Measurements from ENCODE around the gene CDH23. TPM values are rescaled to one million over a fixed set of nuclear protein-coding genes. Genes with fewer than 3 reads are reported as not detected.

Gene CDH23
- total and polyA plus RNA-seq, 9 of the 15 experiments (the other 6 are each of a cell fraction or from before 2014, with no cell fraction given), result 0.18 to 1.2 (median 0.47) TPM

- Histone ChIP-seq H3K27me3 (ENCODE audit: control insufficient read depth in 2 of 2, insufficient read depth in 2 of 2, low read length in 2 of 2) (no peaks in the 10 kb centered on the region), H2AFZ (ENCODE audit: low read depth, low read length) (no peak overlapping the region), H3K27ac (ENCODE audit: extremely low read depth, low read depth, low read length) (no peak overlapping the region), H3K79me2 (ENCODE audit: control insufficient read depth, insufficient read depth, low read length) (peaks cover 100% of the 10 kb centered on the region), H3K9ac (ENCODE audit: insufficient read depth in 1 of 2, low read depth in 2 of 2, low read length in 2 of 2) (no peak overlapping the region), H3K36me3 (ENCODE audit: control insufficient read depth, insufficient read depth, low read length) (peaks cover 35% of the 10 kb centered on the region), H3K4me1 (replicated peaks in 1 of 2; ENCODE audit: control insufficient read depth in 2 of 2, insufficient read depth in 2 of 2, low read length in 2 of 2) (peaks cover 14 to 37% of the 10 kb centered on the region in 2 experiments; a peak in 4 of 5 replicates), H3K9me1 (ENCODE audit: control insufficient read depth, insufficient read depth, low read length) (peaks cover 5% of the 10 kb centered on the region), H3K4me2 (ENCODE audit: insufficient read depth, low read length) (no peak overlapping the region), H4K20me1 (replicated peaks; ENCODE audit: control insufficient read depth, insufficient read depth, low read length) (peaks cover 57% of the 10 kb centered on the region), H3K9me3 (replicated peaks; ENCODE audit: control insufficient read depth, insufficient read depth, low read depth, low read length) (peaks cover 6% of the 10 kb centered on the region), H3K4me3 (no peak overlapping the region)
- 49% methylated on average over 2 of the region's 2 CpGs for WGBS (ENCODE audit: insufficient coverage, low coverage, missing lambda C conversion rate)
- intact Hi-C loops (cut with micrococcal nuclease) (no loop called here), in situ Hi-C loops (cut with MboI) (no loop called here)
- FAIRE-seq (no peak), DNase-seq (ENCODE audit: extremely low read depth in 1 of 4, low spot score in 3 of 4) (no peak), ATAC-seq (no peak)
- BruUV-seq (replicated peaks), result no TSS peak
- TF ChIP-seq ZNF592 (IDR thresholded peaks at IDR 0.05), result 0 out of 2 replicates have a peak, but pooled peaks have one; percentile 4
- TF ChIP-seq HMGXB4 (CRISPR knock-in tag; IDR thresholded peaks at IDR 0.05), result no peak
- POLR2A ChIA-PET, result interaction anchor here (1.1 to 4.2 kb wide), 2 partner anchors 10 to 14 kb away, joined by 3 to 27 read pairs; no protein-coding TSS in a partner anchor
- CTCF ChIA-PET (ENCODE audit: low intra/inter-chr PET ratio), result no interaction called here
Measured at GRCh38 chr10:71844084-71844483, 447.4 kb downstream of the CDH23 start.
